NCI-H2081 (cell line): ENCODE measurements around the gene BMP7.
"Not testable (repeated sequence)": the region's sequence is repeated elsewhere in the genome, so short reads cannot be mapped to it uniquely, and the experiment has no call there.

Source experiments
- DNase-seq, 2 experiments: peaks; one replicate each; lab custom pipeline; 2025; lab: John Stamatoyannopoulos, UW

The BMP7 gene

GRCh38 chr20:57210911-57211280 is 55.5 kb downstream of the BMP7 start:
- DNase-seq: no peak

GRCh38 chr20:57210054-57210910 is 56.2 kb downstream of the BMP7 start:
- DNase-seq: no peak

- no peak for DNase-seq
Measured at GRCh38 chr20:57209413-57209812, 57.0 kb downstream of the BMP7 start.

- DNase-seq: no peak
Measured at GRCh38 chr20:57208198-57208597, 58.2 kb downstream of the BMP7 start.

GRCh38 chr20:57207251-57207650 is 59.2 kb downstream of the BMP7 start:
- DNase-seq: no peak

GRCh38 chr20:57205606-57206219 is 60.7 kb downstream of the BMP7 start:
- DNase-seq: no peak

GRCh38 chr20:57203986-57204385 is 62.5 kb downstream of the BMP7 start:
- no peak for DNase-seq

GRCh38 chr20:57203204-57203603 is 63.2 kb downstream of the BMP7 start:
- DNase-seq: no peak

- DNase-seq: no peak
Measured at GRCh38 chr20:57202309-57202708, 64.1 kb downstream of the BMP7 start.

GRCh38 chr20:57200882-57201695 is 65.4 kb downstream of the BMP7 start:
- no peak for DNase-seq

GRCh38 chr20:57199656-57200405 is 66.6 kb downstream of the BMP7 start:
- DNase-seq: no peak

GRCh38 chr20:57198132-57199072 is 68.0 kb downstream of the BMP7 start:
- DNase-seq: no peak

GRCh38 chr20:57197352-57198131 is 68.9 kb downstream of the BMP7 start:
- no peak for DNase-seq

GRCh38 chr20:57195469-57196100 is 70.9 kb downstream of the BMP7 start:
- DNase-seq: no peak

- DNase-seq: no peak
Measured at GRCh38 chr20:57195023-57195422, 71.4 kb downstream of the BMP7 start.

GRCh38 chr20:57194154-57194553 is 72.3 kb downstream of the BMP7 start:
- DNase-seq: no peak

- DNase-seq: no peak
Measured at GRCh38 chr20:57193094-57193493, 73.3 kb downstream of the BMP7 start.

GRCh38 chr20:57192311-57192710 is 74.1 kb downstream of the BMP7 start:
- DNase-seq: no peak

GRCh38 chr20:57191265-57191638 is 75.2 kb downstream of the BMP7 start:
- DNase-seq: not testable (repeated sequence)
